ENCODE measurements around the gene CCR7.

DNA sequence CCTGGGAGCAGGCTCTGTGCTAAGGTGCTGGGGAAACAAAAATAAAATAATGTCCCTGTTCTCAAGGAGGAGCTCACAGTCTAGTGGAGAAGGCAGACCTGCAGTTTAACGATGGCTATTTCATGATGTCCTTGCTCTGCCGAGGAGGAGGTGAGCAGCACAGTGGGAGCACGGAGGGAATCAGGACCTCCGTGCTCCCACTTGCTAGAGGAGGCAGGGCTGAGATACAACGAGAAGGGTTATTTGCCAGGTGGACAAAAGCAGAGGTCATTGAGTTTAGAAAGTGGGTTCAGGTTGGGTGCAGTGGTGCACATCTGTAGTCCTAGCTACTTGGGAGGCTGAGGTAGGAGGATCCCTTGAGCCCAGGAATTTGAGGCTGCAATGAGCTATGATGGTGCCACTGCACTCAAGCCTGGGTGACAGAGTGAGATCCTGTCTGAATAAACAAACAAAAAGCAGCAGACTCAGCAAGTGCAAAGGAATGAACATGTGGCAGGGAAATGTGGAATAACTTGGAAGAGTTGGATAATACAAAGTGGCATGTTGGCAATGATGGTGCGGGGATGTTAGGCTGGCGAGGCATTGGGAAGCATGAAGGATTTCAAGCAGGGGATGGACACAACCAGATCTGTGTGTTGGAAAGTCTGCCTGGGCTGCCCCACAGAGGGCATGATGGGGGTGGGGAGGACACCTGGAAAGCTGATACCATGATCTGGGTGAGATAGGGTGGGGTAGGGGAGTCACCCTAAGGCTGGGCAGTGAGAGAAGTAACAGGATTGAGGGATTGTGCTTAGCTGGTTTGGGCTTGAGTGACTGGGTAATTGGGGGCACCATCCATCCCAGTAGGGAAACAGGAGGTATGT is 51.0 kb downstream of the CCR7 start:
- TF ChIP-seq POLR2A (IDR thresholded peaks at IDR 0.05): no peak
- TF ChIP-seq, protein P1, sequence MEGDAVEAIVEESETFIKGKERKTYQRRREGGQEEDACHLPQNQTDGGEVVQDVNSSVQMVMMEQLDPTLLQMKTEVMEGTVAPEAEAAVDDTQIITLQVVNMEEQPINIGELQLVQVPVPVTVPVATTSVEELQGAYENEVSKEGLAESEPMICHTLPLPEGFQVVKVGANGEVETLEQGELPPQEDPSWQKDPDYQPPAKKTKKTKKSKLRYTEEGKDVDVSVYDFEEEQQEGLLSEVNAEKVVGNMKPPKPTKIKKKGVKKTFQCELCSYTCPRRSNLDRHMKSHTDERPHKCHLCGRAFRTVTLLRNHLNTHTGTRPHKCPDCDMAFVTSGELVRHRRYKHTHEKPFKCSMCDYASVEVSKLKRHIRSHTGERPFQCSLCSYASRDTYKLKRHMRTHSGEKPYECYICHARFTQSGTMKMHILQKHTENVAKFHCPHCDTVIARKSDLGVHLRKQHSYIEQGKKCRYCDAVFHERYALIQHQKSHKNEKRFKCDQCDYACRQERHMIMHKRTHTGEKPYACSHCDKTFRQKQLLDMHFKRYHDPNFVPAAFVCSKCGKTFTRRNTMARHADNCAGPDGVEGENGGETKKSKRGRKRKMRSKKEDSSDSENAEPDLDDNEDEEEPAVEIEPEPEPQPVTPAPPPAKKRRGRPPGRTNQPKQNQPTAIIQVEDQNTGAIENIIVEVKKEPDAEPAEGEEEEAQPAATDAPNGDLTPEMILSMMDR (IDR thresholded peaks at IDR 0.05): no peak
